Neutrophil (primary cell): ENCODE data around the gene NPFF.
A peak's percentile ranks its signal among the peaks of the same experiment; 100 is the strongest.

Experiments used
- H3K27ac ChIP-seq: fragments of 200-600 bp; sonication (generic); 2 replicates; pipeline ENCODE4 v1.5.1; 2016; ENCODE audit warnings: mild to moderate bottlenecking, moderate library complexity
- H3K27me3 ChIP-seq: fragments of 200-600 bp; sonication (generic); 2 replicates; pipeline ENCODE4 v1.6.0; 2016; ENCODE audit warnings: mild to moderate bottlenecking
- H3K36me3 ChIP-seq: fragments of 200-600 bp; sonication (generic); 2 replicates; pipeline ENCODE4 v1.5.1; 2017
- H3K4me1 ChIP-seq, 2 experiments: fragments of 200-600 bp in 1 of 2; sonication (generic) in 1 of 2; 1 replicate in 1 of 2; 2 replicates in 1 of 2; pipeline versions ENCODE4 v1.5.1 to v1.6.1; 2013 to 2016; ENCODE audit warnings: low read depth in 1 of 2, low read length in 1 of 2, mild to moderate bottlenecking in 1 of 2, moderate library complexity in 1 of 2; ENCODE audit not compliant: control insufficient read depth in 1 of 2, insufficient read depth in 1 of 2
- H3K4me3 ChIP-seq, 2 experiments: fragments of 200-600 bp in 1 of 2; sonication (generic) in 1 of 2; 1 replicate in 1 of 2; 2 replicates in 1 of 2; pipeline ENCODE4 v1.5.1; 2013 to 2016; ENCODE audit warnings: low read depth in 1 of 2, low read length in 1 of 2, mild to moderate bottlenecking in 1 of 2, moderate library complexity in 1 of 2
- H3K9me3 ChIP-seq: fragments of 200-600 bp; sonication (generic); 2 replicates; pipeline ENCODE4 v1.5.1; 2016
- TF ChIP-seq, protein P1 (sequence below): fragments of 200-600 bp; sonication (generic); IDR thresholded peaks from 2 replicates; pipeline ENCODE4 v1.5.1; 2016; ENCODE audit warnings: antibody characterized with exemption

NPFF gene

DNA sequence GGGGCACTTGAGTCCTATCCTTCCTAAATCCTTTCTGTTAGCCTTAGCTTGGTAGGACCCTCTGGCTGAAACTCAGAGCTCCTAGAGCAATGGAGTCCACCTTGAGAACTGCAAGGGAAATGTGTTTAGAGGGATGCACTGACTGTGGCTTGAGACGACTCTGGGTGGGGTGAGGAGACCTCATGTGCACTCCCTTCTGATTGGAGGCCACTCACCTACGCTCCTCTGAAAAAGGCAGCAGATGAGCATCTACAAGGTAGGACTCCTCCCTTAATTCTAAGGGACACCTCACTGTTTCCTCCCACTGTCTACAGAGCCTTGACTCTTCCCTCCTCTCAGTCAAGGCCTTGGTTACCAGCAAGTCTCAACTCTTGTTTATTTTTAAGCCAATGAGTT lies 9.1 kb downstream of the NPFF start:
- H3K4me1 ChIP-seq, result peaks cover 28 to 35% of the 10 kb centered on the region in 2 experiments
- no peak overlapping the region for H3K4me3 ChIP-seq
- H3K27me3 ChIP-seq, result peaks cover 13% of the 10 kb centered on the region
- TF ChIP-seq, protein P1, sequence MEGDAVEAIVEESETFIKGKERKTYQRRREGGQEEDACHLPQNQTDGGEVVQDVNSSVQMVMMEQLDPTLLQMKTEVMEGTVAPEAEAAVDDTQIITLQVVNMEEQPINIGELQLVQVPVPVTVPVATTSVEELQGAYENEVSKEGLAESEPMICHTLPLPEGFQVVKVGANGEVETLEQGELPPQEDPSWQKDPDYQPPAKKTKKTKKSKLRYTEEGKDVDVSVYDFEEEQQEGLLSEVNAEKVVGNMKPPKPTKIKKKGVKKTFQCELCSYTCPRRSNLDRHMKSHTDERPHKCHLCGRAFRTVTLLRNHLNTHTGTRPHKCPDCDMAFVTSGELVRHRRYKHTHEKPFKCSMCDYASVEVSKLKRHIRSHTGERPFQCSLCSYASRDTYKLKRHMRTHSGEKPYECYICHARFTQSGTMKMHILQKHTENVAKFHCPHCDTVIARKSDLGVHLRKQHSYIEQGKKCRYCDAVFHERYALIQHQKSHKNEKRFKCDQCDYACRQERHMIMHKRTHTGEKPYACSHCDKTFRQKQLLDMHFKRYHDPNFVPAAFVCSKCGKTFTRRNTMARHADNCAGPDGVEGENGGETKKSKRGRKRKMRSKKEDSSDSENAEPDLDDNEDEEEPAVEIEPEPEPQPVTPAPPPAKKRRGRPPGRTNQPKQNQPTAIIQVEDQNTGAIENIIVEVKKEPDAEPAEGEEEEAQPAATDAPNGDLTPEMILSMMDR, result no peak
- no peaks in the 10 kb centered on the region for H3K36me3 ChIP-seq
- no peaks in the 10 kb centered on the region for H3K9me3 ChIP-seq
- H3K27ac ChIP-seq, result peak overlapping the region; percentile 13

DNA sequence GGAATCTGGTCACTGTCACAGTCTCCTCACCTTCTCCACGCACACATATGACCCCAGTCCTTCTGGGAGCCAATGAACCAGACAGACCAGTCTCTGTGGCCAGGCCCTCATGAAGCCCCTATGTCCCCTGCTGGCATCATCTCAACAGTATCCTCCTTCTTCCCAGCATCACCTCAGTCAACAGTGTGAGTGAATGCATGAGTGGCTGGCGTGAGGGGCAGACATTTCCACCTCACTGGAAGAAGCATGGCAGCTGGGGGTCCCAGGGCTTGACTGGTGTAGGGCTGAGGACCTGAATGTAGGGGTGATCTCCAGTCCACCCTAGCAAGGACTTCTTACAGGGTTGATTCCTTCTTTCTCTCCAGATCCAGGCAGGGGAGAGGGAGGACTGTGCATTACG lies 9.8 kb downstream of the NPFF start:
- Histone ChIP-seq H3K4me3 (no peak overlapping the region), H3K9me3 (no peaks in the 10 kb centered on the region), H3K36me3 (no peaks in the 10 kb centered on the region), H3K27me3 (peaks cover 13% of the 10 kb centered on the region), H3K27ac (no peak overlapping the region), H3K4me1 (peaks cover 35 to 37% of the 10 kb centered on the region in 2 experiments)
- TF ChIP-seq, protein P1, result no peak

DNA sequence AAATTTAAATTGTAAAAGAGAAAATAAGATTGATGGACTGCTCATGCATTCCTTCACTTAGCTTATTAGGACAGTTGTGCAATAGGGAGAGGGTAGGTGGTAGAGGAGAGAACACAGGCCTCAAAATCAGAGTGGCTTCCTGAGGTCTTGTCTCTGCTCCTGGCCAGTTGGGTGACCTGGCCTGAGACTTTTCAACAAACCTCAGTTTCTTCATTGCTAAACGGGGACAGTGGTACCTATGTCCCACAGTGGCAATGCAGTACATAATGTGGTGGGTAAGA lies 10.6 kb downstream of the NPFF start:
- Histone ChIP-seq H3K9me3 (no peaks in the 10 kb centered on the region), H3K36me3 (no peaks in the 10 kb centered on the region), H3K4me1 (peaks cover 37 to 38% of the 10 kb centered on the region in 2 experiments), H3K4me3 (no peak overlapping the region), H3K27ac (no peak overlapping the region), H3K27me3 (peaks cover 13% of the 10 kb centered on the region)
- TF ChIP-seq, protein P1, result no peak

DNA sequence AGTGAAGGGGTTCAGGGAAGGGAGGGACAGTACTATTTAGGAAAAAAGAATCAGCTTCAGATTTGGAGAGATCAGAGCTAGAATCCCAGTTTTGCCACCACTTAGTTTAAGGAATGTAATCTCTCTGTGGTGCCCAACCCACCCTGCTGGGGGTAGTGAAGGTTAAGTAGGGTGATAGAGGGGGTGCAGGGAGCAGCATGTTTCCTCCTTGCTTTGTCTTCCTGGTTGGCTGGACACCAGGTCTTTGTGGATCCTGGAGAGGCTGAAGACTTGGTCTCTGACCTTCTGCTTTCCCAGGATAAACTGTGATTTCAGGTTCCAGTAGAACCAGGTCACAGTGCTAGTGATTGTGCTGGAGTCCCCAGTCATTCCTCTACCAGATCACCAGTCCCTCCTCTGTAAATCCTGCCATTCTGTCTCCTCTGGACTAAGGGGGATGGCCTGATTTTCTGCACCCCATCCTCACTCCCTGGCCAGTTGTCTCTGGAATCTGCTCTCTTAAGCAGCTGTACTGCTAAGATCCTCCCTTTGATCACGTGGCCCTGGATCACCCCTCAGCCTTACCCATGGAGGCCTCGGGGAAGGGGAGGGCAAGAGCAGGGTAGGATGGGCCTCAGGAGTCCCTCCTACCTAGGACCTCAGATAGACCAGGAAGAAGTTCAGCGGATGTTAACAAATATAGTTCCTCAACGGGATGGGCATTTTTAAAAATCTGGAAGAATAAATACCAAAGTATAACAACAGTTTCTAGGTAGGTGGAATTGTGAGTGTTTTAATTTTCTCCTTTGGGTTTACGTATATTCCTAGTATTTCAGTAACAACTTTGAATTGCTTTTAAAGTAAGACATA lies 11.2 kb downstream of the NPFF start:
- Histone ChIP-seq H3K27ac (peak overlapping the region; percentile 14), H3K4me1 (peaks cover 33% of the 10 kb centered on the region in 2 experiments)

DNA sequence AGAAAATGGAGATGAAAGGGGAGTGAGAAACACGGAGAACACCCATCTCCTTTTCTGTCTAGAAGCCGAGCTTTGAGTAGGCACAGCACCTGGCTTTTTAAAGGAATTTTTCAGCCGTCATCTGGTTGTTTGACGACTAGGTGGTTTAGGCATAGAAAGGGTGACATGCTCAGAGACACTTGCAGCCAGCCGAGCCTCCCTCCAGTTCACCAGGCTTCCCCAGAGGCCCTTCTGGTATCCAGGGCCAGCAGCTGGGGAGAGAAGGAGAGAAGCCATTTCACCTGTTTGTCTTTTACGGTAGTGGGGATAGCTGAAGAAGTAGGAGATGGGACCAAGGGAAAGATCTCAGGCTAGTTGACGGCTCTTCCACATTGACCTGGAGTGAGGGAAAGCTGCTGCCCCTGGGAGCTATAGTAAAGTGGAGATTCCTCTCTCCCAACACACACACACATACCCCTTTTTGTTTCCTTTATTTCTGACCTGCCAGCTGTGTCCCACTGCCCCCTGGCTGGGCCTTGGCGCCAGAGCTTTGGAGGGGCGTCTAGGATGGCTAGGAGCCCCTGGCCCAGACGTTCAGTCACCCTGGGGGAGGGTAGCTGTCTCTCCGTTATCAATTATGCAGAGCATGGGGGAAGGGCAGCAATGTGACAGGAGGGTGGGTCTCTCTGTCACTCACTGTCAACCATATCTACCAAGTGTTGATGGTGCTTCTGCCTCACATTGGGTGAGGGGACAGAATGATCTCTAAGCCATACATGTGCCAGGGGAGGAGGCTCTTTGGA lies 13.5 kb downstream of the NPFF start:
- peaks cover 7% of the 10 kb centered on the region for H3K27me3 ChIP-seq
- H3K27ac ChIP-seq, result peak overlapping the region; percentile 80
- no peaks in the 10 kb centered on the region for H3K36me3 ChIP-seq
- H3K4me3 ChIP-seq, result peak overlapping the region; percentile 63 to 82
- TF ChIP-seq, protein P1, result no peak
- no peaks in the 10 kb centered on the region for H3K9me3 ChIP-seq
- H3K4me1 ChIP-seq, result peaks cover 19 to 20% of the 10 kb centered on the region in 2 experiments

More for the DNA sequence above, 11.2 kb downstream of the NPFF start:
- Histone ChIP-seq H3K9me3 (no peaks in the 10 kb centered on the region), H3K36me3 (no peaks in the 10 kb centered on the region), H3K27me3 (peaks cover 13% of the 10 kb centered on the region), H3K4me3 (no peak overlapping the region)
- TF ChIP-seq, protein P1, result no peak
